Measurements from ENCODE around the gene PEAR1.

- no peak for TF ChIP-seq POLR2AphosphoS5 (IDR thresholded peaks at IDR 0.05)
- no peak for TF ChIP-seq CTCF (IDR thresholded peaks at IDR 0.05)
Observed at GRCh38 chr1:156893048-156893953, at the start of gene PEAR1.
